GM20431 (cell line): ENCODE results near the gene CCDC8.
"Not testable (repeated sequence)": the region's sequence is repeated elsewhere in the genome, so short reads cannot be mapped to it uniquely, and the experiment has no call there.

ENCODE experiments used
- in situ Hi-C: fragments of 300-500 bp; cut with MseI, MboI; formaldehyde crosslinking; loops from one replicate; pipeline ENCODE4 v1.15.0; 2020; ENCODE audit warnings: low sequenced_read_pairs; ENCODE audit not compliant: unreplicated experiment

Gene CCDC8

GRCh38 chr19:46406976-46407375, 6.4 kb downstream of the CCDC8 start:
- in situ Hi-C loops = loop anchor here (10.0 kb wide), 1 partner anchor 78 kb away; no protein-coding TSS in a partner anchor

- in situ Hi-C loops = loop anchor here (10.0 kb wide), 1 partner anchor 80 kb away; no protein-coding TSS in a partner anchor
Measured at GRCh38 chr19:46404753-46405468, 8.5 kb downstream of the CCDC8 start.

- in situ Hi-C loops = loop anchor here (10.0 kb wide), 1 partner anchor 81 kb away; no protein-coding TSS in a partner anchor
Measured at GRCh38 chr19:46404055-46404752, 9.2 kb downstream of the CCDC8 start.

- in situ Hi-C loops = loop anchor here (10.0 kb wide), 1 partner anchor 82 kb away; no protein-coding TSS in a partner anchor
Measured at GRCh38 chr19:46402725-46403124, 10.6 kb downstream of the CCDC8 start.

- in situ Hi-C loops = not testable (repeated sequence)
Measured at GRCh38 chr19:46397801-46398479, 15.4 kb downstream of the CCDC8 start.

GRCh38 chr19:46394402-46394797, 19.0 kb downstream of the CCDC8 start:
- in situ Hi-C loops = no loop called here

GRCh38 chr19:46393456-46394401, 19.6 kb downstream of the CCDC8 start:
- in situ Hi-C loops = no loop called here

- in situ Hi-C loops = no loop called here
Measured at GRCh38 chr19:46392837-46393236, 20.5 kb downstream of the CCDC8 start.

GRCh38 chr19:46392252-46392801, 21.0 kb downstream of the CCDC8 start:
- in situ Hi-C loops = no loop called here

GRCh38 chr19:46391296-46392251, 21.8 kb downstream of the CCDC8 start:
- in situ Hi-C loops = no loop called here

GRCh38 chr19:46390866-46391265, 22.5 kb downstream of the CCDC8 start:
- in situ Hi-C loops = no loop called here

GRCh38 chr19:46390121-46390858, 23.1 kb downstream of the CCDC8 start:
- in situ Hi-C loops = no loop called here

- in situ Hi-C loops = no loop called here
Measured at GRCh38 chr19:46388311-46389095, 24.9 kb downstream of the CCDC8 start.

- in situ Hi-C loops = no loop called here
Measured at GRCh38 chr19:46387713-46388130, 25.6 kb downstream of the CCDC8 start.

GRCh38 chr19:46386996-46387712, 26.2 kb downstream of the CCDC8 start:
- in situ Hi-C loops = no loop called here

GRCh38 chr19:46386151-46386550, 27.2 kb downstream of the CCDC8 start:
- in situ Hi-C loops = no loop called here
